ENCODE measurements around the gene AHDC1.

DNA sequence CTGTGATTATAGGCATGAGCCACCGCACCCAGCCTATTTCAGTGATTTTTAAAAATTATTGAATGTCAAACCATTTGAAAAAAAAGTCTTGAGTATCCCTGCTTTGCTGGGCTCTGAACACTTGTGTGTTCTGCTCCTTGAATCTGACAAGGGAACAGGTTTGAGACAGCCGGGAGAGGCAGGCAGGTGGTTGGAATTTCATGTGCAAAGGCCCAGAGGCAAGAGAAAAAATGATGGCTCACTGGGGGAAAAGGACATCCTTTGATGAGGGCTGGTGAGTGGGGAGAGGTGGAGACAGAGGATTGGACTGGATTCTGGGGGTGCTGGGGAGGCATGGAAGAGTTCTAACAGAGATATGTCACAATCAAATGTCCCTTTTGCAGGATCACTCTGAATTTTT is 100.9 kb downstream of the AHDC1 start:
- TF ChIP-seq TCF12 (IDR thresholded peaks at IDR 0.05; ENCODE audit: low read depth): no peak
- TF ChIP-seq, protein P1, sequence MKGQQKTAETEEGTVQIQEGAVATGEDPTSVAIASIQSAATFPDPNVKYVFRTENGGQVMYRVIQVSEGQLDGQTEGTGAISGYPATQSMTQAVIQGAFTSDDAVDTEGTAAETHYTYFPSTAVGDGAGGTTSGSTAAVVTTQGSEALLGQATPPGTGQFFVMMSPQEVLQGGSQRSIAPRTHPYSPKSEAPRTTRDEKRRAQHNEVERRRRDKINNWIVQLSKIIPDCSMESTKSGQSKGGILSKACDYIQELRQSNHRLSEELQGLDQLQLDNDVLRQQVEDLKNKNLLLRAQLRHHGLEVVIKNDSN (IDR thresholded peaks at IDR 0.05): no peak
- TF ChIP-seq TAF1 (IDR thresholded peaks at IDR 0.05; ENCODE audit: low read depth): no peak
- no peak for TF ChIP-seq FOXM1 (IDR thresholded peaks at IDR 0.05; ENCODE audit: borderline replicate concordance, low read depth)
- no peak for TF ChIP-seq YY1 (IDR thresholded peaks at IDR 0.05; ENCODE audit: low read depth)

All from Ishikawa (cell line).